ENCODE measurements around the gene ARL15.

DNA sequence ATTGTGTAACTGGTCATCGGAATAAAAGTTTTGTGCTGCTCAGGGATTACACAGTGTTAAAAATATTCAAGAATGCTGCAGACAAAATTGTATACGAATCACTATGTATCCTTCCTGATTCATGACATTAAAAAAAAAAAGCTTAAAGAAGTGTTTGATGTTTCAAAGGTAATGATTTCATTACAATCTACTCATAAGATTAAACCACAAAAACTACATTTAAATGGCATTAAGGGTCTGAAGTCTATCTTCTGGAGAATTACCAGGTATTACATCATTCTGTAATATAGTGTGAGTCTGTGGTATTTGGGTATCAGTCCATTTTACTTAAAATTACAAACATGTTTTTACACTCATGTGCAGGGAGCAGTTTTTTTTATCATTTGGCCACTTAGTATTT, 425.5 kb downstream of the ARL15 start:
- TF ChIP-seq, protein P1, sequence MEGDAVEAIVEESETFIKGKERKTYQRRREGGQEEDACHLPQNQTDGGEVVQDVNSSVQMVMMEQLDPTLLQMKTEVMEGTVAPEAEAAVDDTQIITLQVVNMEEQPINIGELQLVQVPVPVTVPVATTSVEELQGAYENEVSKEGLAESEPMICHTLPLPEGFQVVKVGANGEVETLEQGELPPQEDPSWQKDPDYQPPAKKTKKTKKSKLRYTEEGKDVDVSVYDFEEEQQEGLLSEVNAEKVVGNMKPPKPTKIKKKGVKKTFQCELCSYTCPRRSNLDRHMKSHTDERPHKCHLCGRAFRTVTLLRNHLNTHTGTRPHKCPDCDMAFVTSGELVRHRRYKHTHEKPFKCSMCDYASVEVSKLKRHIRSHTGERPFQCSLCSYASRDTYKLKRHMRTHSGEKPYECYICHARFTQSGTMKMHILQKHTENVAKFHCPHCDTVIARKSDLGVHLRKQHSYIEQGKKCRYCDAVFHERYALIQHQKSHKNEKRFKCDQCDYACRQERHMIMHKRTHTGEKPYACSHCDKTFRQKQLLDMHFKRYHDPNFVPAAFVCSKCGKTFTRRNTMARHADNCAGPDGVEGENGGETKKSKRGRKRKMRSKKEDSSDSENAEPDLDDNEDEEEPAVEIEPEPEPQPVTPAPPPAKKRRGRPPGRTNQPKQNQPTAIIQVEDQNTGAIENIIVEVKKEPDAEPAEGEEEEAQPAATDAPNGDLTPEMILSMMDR (IDR thresholded peaks at IDR 0.05) = no peak
- TF ChIP-seq POLR2A (IDR thresholded peaks at IDR 0.05) (no peak), EP300 (IDR thresholded peaks at IDR 0.05) (no peak)
